ENCODE results near the gene NEFH.

NEFH gene

GRCh38 chr22:29539105-29539504 is 59.1 kb downstream of the NEFH start:
- no peak for DNase-seq
